Measurements from ENCODE around the gene MYRIP.

GRCh38 chr3:40267937-40268724 lies 458.7 kb downstream of the MYRIP start:
- TF ChIP-seq, protein P1, sequence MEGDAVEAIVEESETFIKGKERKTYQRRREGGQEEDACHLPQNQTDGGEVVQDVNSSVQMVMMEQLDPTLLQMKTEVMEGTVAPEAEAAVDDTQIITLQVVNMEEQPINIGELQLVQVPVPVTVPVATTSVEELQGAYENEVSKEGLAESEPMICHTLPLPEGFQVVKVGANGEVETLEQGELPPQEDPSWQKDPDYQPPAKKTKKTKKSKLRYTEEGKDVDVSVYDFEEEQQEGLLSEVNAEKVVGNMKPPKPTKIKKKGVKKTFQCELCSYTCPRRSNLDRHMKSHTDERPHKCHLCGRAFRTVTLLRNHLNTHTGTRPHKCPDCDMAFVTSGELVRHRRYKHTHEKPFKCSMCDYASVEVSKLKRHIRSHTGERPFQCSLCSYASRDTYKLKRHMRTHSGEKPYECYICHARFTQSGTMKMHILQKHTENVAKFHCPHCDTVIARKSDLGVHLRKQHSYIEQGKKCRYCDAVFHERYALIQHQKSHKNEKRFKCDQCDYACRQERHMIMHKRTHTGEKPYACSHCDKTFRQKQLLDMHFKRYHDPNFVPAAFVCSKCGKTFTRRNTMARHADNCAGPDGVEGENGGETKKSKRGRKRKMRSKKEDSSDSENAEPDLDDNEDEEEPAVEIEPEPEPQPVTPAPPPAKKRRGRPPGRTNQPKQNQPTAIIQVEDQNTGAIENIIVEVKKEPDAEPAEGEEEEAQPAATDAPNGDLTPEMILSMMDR (IDR thresholded peaks at IDR 0.05), result no peak
- TF ChIP-seq POLR2A (IDR thresholded peaks at IDR 0.05), result no peak

Data from thyroid gland (tissue), 4 donors.